K562 (cell line): ENCODE data around the gene RPL27A. TPM values are rescaled to one million over a fixed set of nuclear protein-coding genes. Genes with fewer than 3 reads are reported as not detected.

ENCODE experiments used
- ATAC-seq: fragments of 200-7000 bp; cut with Tn5 transposase; 3 replicates; pipeline ENCODE4 v1.9.1; 2020; ENCODE audit warnings: moderate library complexity
- BruUV-seq: library from RNA; stranded (reverse); fragments of 400-500 nt; replicated peaks from 2 replicates; lab custom pipeline; 2021; lab: Mats Ljungman, UMichigan
- CTCF ChIA-PET: fragments of 300-600 bp; formaldehyde crosslinking; extraction: SDS; loops from one replicate; lab custom pipeline; 2021; ENCODE audit warnings: low intra/inter-chr PET ratio; lab: Yijun Ruan, JAX
- POLR2A ChIA-PET: fragments of 300-600, 350-650 bp; sonication (Branson Sonifier 250); formaldehyde crosslinking; extraction: SDS; loops from one replicate; lab custom pipeline; 2021; ENCODE audit warnings: antibody characterized with exemption, inconsistent platforms; lab: Yijun Ruan, JAX
- DNase-seq, 4 experiments: peaks; one replicate each; pipeline versions ENCODE4 v3.0.0 to v3.0.0-alpha.2; 2011 to 2018; ENCODE audit warnings: low spot score in 3 of 4, mixed read lengths in 3 of 4; ENCODE audit errors: extremely low read depth in 1 of 4
- FAIRE-seq: peaks from 2 replicates; lab custom pipeline; 2011; peaks lifted over from hg19 to GRCh38; lab: Jason Lieb, UNC
- H2AFZ ChIP-seq: 2 replicates; pipeline ENCODE4 v1.6.0; 2011; ENCODE audit warnings: low read depth, low read length, control low read depth, inconsistent platforms
- H3K27ac ChIP-seq: fragments of 200-600 bp; 3 replicates; pipeline ENCODE4 v1.8.0; 2011; ENCODE audit warnings: low read depth, mild to moderate bottlenecking, control low read depth, inconsistent platforms, low read length, moderate library complexity, mixed read lengths; ENCODE audit errors: extremely low read depth
- H3K27me3 ChIP-seq, 2 experiments: fragments of 300-600 bp in 1 of 2; 2 replicates in 1 of 2; 3 replicates in 1 of 2; pipeline versions ENCODE4 v1.6.0 to v1.8.0; 2011; ENCODE audit warnings: inconsistent platforms in 2 of 2, low read length in 2 of 2, mild to moderate bottlenecking in 1 of 2, mixed read lengths in 1 of 2, moderate library complexity in 1 of 2; ENCODE audit not compliant: control insufficient read depth in 2 of 2, insufficient read depth in 2 of 2
- H3K36me3 ChIP-seq: fragments of 300-600 bp; 3 replicates; pipeline ENCODE4 v1.8.0; 2011; ENCODE audit warnings: mild to moderate bottlenecking, low read length, inconsistent platforms; ENCODE audit not compliant: control insufficient read depth, insufficient read depth
- H3K4me1 ChIP-seq, 2 experiments: fragments of 200-600 bp in 1 of 2; replicated peaks in 1 of 2; 2 replicates in 1 of 2; 3 replicates in 1 of 2; pipeline versions ENCODE4 v1.5.1 to v1.8.0; 2011; ENCODE audit warnings: inconsistent platforms in 2 of 2, low read length in 2 of 2, mild to moderate bottlenecking in 1 of 2, mixed read lengths in 1 of 2, moderate library complexity in 1 of 2; ENCODE audit not compliant: control insufficient read depth in 2 of 2, insufficient read depth in 2 of 2
- H3K4me2 ChIP-seq: 2 replicates; pipeline ENCODE4 v1.6.1; 2011; ENCODE audit warnings: low read length, control low read depth, inconsistent platforms, mixed read lengths; ENCODE audit not compliant: insufficient read depth
- H3K4me3 ChIP-seq: fragments of 200-600 bp; sonication (generic), shearing (Covaris generic); 2 replicates; pipeline ENCODE4 v1.5.1; 2016; ENCODE audit warnings: control low read depth, inconsistent platforms
- H3K79me2 ChIP-seq: fragments of 200-600 bp; 3 replicates; pipeline ENCODE4 v1.8.0; 2011; ENCODE audit warnings: low read length, inconsistent platforms; ENCODE audit not compliant: control insufficient read depth, insufficient read depth
- H3K9ac ChIP-seq, 2 experiments: 2 replicates each; pipeline versions ENCODE4 v1.6.0 to v1.6.1; 2011; ENCODE audit warnings: low read depth in 2 of 2, low read length in 2 of 2, control low read depth in 1 of 2, inconsistent platforms in 1 of 2, mild to moderate bottlenecking in 1 of 2, mixed read lengths in 1 of 2; ENCODE audit not compliant: insufficient read depth in 1 of 2
- H3K9me1 ChIP-seq: one replicate; pipeline ENCODE4 v1.6.0; 2011; ENCODE audit warnings: inconsistent platforms, mild to moderate bottlenecking, low read length, moderate library complexity; ENCODE audit not compliant: control insufficient read depth, insufficient read depth
- H3K9me3 ChIP-seq: replicated peaks from 2 replicates; pipeline ENCODE4 v1.5.1; 2011; ENCODE audit warnings: low read depth, low read length, inconsistent platforms; ENCODE audit not compliant: control insufficient read depth, insufficient read depth
- H4K20me1 ChIP-seq: replicated peaks from 2 replicates; pipeline ENCODE4 v1.6.1; 2011; ENCODE audit warnings: low read length, inconsistent platforms, mixed read lengths; ENCODE audit not compliant: control insufficient read depth, insufficient read depth
- BCLAF1 ChIP-seq, 2 experiments: fragments of 450-650 bp in 1 of 2; IDR thresholded peaks; 2 replicates each; pipeline ENCODE4 v1.6.1; 2011 to 2017; ENCODE audit warnings: low read depth in 2 of 2, antibody characterized with exemption in 1 of 2, borderline replicate concordance in 1 of 2, low read length in 1 of 2, mild to moderate bottlenecking in 1 of 2, mixed read lengths in 1 of 2; ENCODE audit not compliant: control insufficient read depth in 1 of 2
- BCOR ChIP-seq: fragments of 450-650 bp; IDR thresholded peaks from 2 replicates; pipeline ENCODE4 v1.6.1; 2016
- DDX20 ChIP-seq: fragments of 450-650 bp; IDR thresholded peaks from 2 replicates; pipeline ENCODE4 v1.6.1; 2016; ENCODE audit warnings: missing genetic modification characterization, low read depth, mild to moderate bottlenecking, missing compliant biosample characterization, moderate library complexity
- E2F3 ChIP-seq: fragments of 250-450 bp; sonication (Bioruptor Pico); IDR thresholded peaks from 2 replicates; pipeline ENCODE4 v1.4.0; 2020; ENCODE audit warnings: mild to moderate bottlenecking
- ELF2 ChIP-seq: fragments of 250-450 bp; sonication (Bioruptor Pico); IDR thresholded peaks from 2 replicates; pipeline ENCODE4 v1.5.0; 2021; ENCODE audit warnings: mild to moderate bottlenecking
- GABPB1 ChIP-seq: sonication (generic); formaldehyde crosslinking; IDR thresholded peaks from 2 replicates; pipeline ENCODE4 v1.8.0; 2022; ENCODE audit warnings: mild to moderate bottlenecking, missing genetic modification reagents
- KLF13 ChIP-seq: fragments of 450-650 bp; IDR thresholded peaks from 2 replicates; pipeline ENCODE4 v1.6.1; 2016; ENCODE audit warnings: missing genetic modification characterization, low read depth, mild to moderate bottlenecking, missing compliant biosample characterization, moderate library complexity, borderline replicate concordance
- MEIS2 ChIP-seq: fragments of 450-650 bp; IDR thresholded peaks from 2 replicates; pipeline ENCODE4 v1.6.1; 2014; ENCODE audit warnings: mild to moderate bottlenecking; ENCODE audit not compliant: partially characterized antibody
- NFATC3 ChIP-seq: fragments of 450-650 bp; IDR thresholded peaks from 2 replicates; pipeline ENCODE4 v1.6.1; 2017; ENCODE audit warnings: mild to moderate bottlenecking
- NR3C1 ChIP-seq: sonication (generic); formaldehyde crosslinking; IDR thresholded peaks from 2 replicates; pipeline ENCODE4 v1.8.1; 2022; ENCODE audit warnings: missing genetic modification reagents
- RFX1 ChIP-seq: fragments of 450-650 bp; IDR thresholded peaks from 2 replicates; pipeline ENCODE4 v1.6.1; 2016; ENCODE audit warnings: mild to moderate bottlenecking, moderate library complexity
- SREBF2 ChIP-seq: sonication (generic); formaldehyde crosslinking; IDR thresholded peaks from 2 replicates; pipeline ENCODE4 v1.4.0; 2020; ENCODE audit warnings: mild to moderate bottlenecking, missing genetic modification reagents
- ZFP30 ChIP-seq: fragments of 250-450 bp; sonication (Bioruptor Pico); IDR thresholded peaks from 2 replicates; pipeline ENCODE4 v1.8.0; 2022; ENCODE audit warnings: moderate library complexity, mild to moderate bottlenecking, inconsistent platforms, borderline replicate concordance
- ZNF124 ChIP-seq: sonication (generic); formaldehyde crosslinking; IDR thresholded peaks from 2 replicates; pipeline ENCODE4 v1.8.1; 2022; ENCODE audit warnings: missing genetic modification reagents
- ZNF133 ChIP-seq: fragments of 250-450 bp; sonication (Bioruptor Pico); IDR thresholded peaks from 2 replicates; pipeline ENCODE4 v1.4.0; 2020; ENCODE audit warnings: mild to moderate bottlenecking
- ZNF408 ChIP-seq: fragments of 250-450 bp; sonication (Bioruptor Pico); IDR thresholded peaks from 2 replicates; pipeline ENCODE4 v1.4.0; 2020; ENCODE audit warnings: low read depth, mild to moderate bottlenecking, moderate library complexity
- ZNF696 ChIP-seq: fragments of 250-450 bp; sonication (Bioruptor Pico); conservative IDR thresholded peaks from 2 replicates; pipeline ENCODE4 v1.4.0; 2020; ENCODE audit warnings: mild to moderate bottlenecking, moderate library complexity
- WGBS: fragments of 100-300 bp; shearing (Covaris generic); methylation state at CpG from one replicate; pipeline ENCODE4 v1.1.6; 2016; ENCODE audit warnings: low coverage, mixed read lengths; ENCODE audit not compliant: insufficient coverage; ENCODE audit errors: missing lambda C conversion rate; 5-methylcytosine and 5-hydroxymethylcytosine counted together
- in situ Hi-C: fragments of 300-500 bp; cut with MboI; formaldehyde crosslinking; loops from 4 replicates; pipeline ENCODE4 v1.15.0; 2018; ENCODE audit warnings: inconsistent platforms, mixed read lengths
- intact Hi-C: fragments of 100-400 bp; cut with micrococcal nuclease; formaldehyde crosslinking; loops from 2 replicates; pipeline ENCODE4 v1.14.2; 2022
- polyA plus RNA-seq, 8 experiments: library from polyadenylated mRNA; depleted of rRNA in 4 of 8; stranded (reverse) in 5 of 8; unstranded in 3 of 8; fragments of >200 nt; fragmentation: Nextera tagmentation in 2 of 8; fragmentation: Illumina TruSeq in 1 of 8; extraction: Ambion mirVana in 2 of 8; extraction: Trizol in 1 of 8; gene quantifications; 2 replicates each; pipeline versions ENCODE4 v1.2.1 to v1.2.3, GENCODE V29; 2011 to 2014; ENCODE audit warnings: inconsistent platforms in 1 of 8, missing spikeins in 1 of 8
- total RNA-seq, 7 experiments: library from RNA; depleted of rRNA in 6 of 7; stranded (reverse); fragments of >200 nt in 6 of 7; fragmentation: Illumina TruSeq in 2 of 7; extraction: Trizol in 2 of 7; gene quantifications; 2 replicates each; pipeline versions ENCODE4 v1.2.1 to v1.2.3, GENCODE V29; 2011 to 2021; ENCODE audit warnings: low replicate concordance in 1 of 7
- TF ChIP-seq, protein P1 (sequence below): fragments of 250-450 bp; sonication (Bioruptor Pico); IDR thresholded peaks from 2 replicates; pipeline ENCODE4 v1.4.0; 2020

The RPL27A gene
- total and polyA plus RNA-seq, 9 of the 15 experiments (the other 6 are each of a cell fraction or from before 2014, with no cell fraction given): 790 to 4,241 (median 2,267) TPM

DNA sequence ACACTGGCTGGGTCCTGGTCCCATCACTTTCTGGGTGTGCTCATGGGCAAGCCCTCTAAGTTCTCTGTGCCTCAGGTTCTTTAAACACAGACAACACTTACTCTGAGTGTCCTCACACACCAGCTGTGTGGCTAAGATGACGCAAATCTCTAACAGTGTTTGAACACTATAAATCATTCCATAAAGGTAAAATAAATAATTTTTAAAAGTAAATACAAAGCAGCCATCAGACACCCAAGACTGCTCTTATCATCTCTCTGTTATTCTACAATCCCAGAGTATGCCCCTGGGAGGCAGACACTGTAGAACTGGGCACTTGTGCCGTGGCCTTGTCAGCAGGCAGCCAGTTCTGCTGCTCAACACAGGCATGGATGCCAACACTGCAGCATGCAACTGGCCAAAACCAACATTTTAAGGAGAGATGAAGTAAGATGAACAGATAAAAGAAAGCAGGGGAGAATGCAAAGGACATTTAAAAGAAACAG, 56.8 kb downstream of the RPL27A start:
- Histone ChIP-seq H3K36me3 (no peaks in the 10 kb centered on the region), H3K9me3 (no peaks in the 10 kb centered on the region), H3K27me3 (peaks cover 0 to 32% of the 10 kb centered on the region in 2 experiments), H3K27ac (no peak overlapping the region), H3K4me2 (no peak overlapping the region), H3K9ac (no peak overlapping the region), H2AFZ (no peak overlapping the region), H3K4me1 (no peaks in the 10 kb centered on the region), H3K4me3 (no peak overlapping the region), H3K79me2 (no peaks in the 10 kb centered on the region), H3K9me1 (no peaks in the 10 kb centered on the region), H4K20me1 (no peaks in the 10 kb centered on the region)
- TF ChIP-seq KLF13 (tag): no peak
- TF ChIP-seq ELF2 (CRISPR knock-in tag): no peak
- no peak for TF ChIP-seq DDX20
- TF ChIP-seq, protein P1, sequence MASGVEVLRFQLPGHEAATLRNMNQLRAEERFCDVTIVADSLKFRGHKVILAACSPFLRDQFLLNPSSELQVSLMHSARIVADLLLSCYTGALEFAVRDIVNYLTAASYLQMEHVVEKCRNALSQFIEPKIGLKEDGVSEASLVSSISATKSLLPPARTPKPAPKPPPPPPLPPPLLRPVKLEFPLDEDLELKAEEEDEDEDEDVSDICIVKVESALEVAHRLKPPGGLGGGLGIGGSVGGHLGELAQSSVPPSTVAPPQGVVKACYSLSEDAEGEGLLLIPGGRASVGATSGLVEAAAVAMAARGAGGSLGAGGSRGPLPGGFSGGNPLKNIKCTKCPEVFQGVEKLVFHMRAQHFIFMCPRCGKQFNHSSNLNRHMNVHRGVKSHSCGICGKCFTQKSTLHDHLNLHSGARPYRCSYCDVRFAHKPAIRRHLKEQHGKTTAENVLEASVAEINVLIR (CRISPR knock-in tag): no peak
- no peak for TF ChIP-seq NR3C1 (CRISPR knock-in tag)
- no peak for TF ChIP-seq ZNF124
- TF ChIP-seq RFX1: no peak
- TF ChIP-seq E2F3 (CRISPR knock-in tag): no peak
- no peak for TF ChIP-seq ZNF133
- TF ChIP-seq ZFP30 (CRISPR knock-in tag): no peak
- TF ChIP-seq SREBF2 (CRISPR knock-in tag): no peak
- TF ChIP-seq MEIS2: no peak
- TF ChIP-seq BCLAF1 (IDR thresholded peaks at IDR 0.05; ENCODE audit: borderline replicate concordance in 1 of 2, control insufficient read depth in 1 of 2, low read depth in 2 of 2, low read length in 1 of 2): no peak
- no peak for TF ChIP-seq NFATC3
- no peak for TF ChIP-seq BCOR
- no peak for TF ChIP-seq ZNF696 (CRISPR knock-in tag)
- no peak for TF ChIP-seq ZNF408 (CRISPR knock-in tag)
- TF ChIP-seq GABPB1 (CRISPR knock-in tag): no peak
- intact Hi-C loops (loop anchor here (10.0 kb wide), 1 partner anchor 135 kb away; no protein-coding TSS in a partner anchor), in situ Hi-C loops (no loop called here)
- ATAC-seq: no peak
- no peak for DNase-seq
- POLR2A ChIA-PET: interaction anchor here (1.1 kb wide), 2 partner anchors 11 to 51 kb away, joined by 4 read pairs; no protein-coding TSS in a partner anchor
- WGBS: 3% methylated on average over 2 of the region's 2 CpGs
- CTCF ChIA-PET: no interaction called here
- no TSS peak for BruUV-seq
- FAIRE-seq: no peak
